GM18502 (cell line): ENCODE results near the gene PRKAG2.
"Not testable (repeated sequence)": the region's sequence is repeated elsewhere in the genome, so short reads cannot be mapped to it uniquely, and the experiment has no call there.

Experiments
- ATAC-seq: cut with Tn5 transposase; IDR thresholded peaks from one replicate; pipeline ENCODE4 v1.9.1; 2021; ENCODE audit warnings: mild to moderate bottlenecking; ENCODE audit not compliant: unreplicated experiment, poor library complexity

The PRKAG2 gene

DNA sequence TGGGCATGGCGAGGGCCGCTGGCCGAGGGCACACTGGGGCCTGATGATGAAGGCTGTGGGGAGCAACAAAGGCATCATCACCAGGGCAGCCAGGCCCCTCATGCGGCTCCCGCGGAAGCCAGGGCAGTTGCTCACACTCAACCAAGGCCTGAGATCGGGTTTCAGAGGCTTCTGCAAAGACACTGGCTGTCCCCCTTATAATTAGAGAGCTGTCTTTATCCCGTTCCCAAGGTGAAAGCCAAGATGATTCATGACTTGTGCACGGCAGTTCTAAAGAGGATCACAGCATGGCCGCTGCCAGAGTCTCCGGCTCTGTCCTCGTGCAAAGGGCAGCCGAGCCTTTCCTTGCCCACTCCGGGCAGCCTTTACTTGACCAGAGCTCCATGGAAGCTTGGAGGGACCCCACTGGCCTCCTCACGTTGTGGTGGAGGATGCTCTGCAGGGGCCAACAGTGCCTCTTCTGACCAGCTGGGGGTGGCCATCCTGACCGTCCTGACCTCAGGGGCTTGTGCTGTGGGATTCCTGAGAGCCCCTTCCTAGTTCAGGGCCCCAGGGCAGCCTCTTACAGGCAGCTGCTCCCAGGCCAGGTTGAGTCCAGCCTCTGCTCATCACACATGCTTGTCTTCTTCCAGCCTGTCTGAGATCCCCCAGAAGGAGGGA, 82.3 kb downstream of the PRKAG2 start:
- ATAC-seq, result no peak

DNA sequence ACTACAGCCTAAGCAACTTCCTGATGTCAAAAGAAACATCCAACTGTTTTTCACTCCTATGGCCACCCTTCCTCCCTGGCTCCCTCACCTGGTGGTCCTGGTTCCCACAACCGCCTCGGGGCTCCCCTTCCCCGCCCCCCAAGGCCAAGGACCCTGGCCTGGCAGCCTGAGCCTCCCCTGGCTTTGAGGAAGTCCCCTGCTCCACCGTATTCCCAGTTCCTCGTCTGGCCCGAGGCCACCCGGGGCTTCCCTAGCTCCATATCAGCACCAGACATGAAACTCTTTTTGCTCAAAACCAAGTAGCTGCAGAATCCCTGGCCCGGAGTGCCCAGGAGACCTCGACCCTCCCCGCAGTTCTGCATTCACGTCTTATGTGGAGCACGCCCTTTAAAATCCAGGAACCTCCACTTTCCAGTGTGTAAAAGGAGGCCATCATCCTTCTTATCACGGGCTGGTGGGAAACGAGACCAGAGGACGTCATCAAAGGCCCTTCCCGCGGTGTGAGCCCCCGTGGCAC, 82.9 kb downstream of the PRKAG2 start:
- no peak for ATAC-seq

DNA sequence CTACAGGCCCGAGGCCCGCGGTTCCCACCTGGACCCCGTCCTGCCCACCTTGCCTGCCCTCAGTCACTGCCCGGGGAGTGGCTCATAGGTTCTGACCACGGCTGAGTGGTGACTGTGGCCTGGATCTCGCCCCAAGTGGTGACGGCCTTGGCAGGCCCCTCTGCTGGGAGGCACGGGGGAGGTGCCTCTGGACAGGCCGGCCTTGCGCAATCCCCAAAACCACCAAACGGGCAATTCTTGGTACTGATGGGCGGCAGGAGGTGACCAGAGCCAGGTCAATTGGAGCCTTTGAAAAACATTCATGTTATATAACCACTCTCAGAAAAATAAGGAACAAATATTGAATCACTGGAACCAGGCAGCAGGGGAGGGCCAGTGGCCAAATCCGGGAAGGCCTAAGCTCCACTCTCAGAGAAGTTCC, 83.4 kb downstream of the PRKAG2 start:
- no peak for ATAC-seq

- no peak for ATAC-seq
Measured at GRCh38 chr7:151792636-151793035, 84.3 kb downstream of the PRKAG2 start.

DNA sequence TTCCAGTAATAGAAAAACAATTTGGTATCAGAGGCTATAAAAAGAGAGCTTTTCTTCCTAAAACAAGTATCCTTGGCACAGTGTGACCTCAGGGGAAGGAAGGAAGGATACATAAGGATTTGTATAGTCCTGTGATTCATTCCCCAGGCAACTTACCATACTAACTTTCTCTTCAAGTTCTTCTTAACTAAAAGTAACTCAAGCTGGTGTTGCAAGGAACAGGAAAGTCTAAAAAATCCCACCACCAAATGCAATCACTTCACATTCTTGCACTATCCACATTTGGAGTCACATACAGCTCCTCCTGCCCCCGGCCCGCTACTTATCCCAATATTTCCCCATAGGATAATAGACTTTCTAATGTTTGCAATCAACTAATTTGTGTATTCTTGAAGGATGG, 84.8 kb downstream of the PRKAG2 start:
- no peak for ATAC-seq

DNA sequence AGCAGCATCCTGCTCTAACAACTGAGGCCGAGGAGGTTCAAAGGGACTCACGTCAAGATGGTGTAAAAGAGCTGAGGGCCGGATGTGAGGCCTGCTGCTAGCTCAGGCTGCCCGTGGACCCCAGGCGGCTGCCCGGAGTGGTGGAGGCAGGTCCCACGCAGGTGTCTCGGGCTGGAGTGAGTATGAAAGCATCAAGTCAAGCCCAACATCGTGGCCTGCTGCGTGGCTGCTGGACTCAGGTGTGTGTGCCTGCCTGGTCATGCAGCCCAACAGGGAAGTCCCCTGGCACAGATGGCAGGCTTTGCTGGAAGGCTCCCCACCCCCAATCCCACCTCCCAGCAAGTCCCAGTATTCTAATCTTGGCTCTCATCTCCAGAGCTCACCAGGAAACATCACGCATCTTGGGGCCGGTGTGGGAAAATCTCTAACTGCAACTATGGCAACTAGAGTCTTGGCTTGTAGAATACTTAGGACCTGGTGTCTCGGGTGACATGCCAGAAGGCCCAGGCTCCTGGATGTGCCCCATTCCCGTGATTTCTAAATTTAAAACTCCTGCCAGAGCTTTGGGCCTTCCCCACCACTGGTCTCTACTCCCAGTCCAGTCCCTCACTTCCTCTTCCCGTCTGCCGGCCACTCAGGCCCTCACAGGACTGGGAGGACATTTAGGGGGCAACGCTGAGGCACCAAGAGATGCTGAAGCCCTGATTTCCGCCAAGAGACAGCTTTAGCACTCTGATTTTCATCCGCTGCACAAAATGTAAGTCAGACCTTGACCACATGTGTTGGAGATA, 85.9 kb downstream of the PRKAG2 start:
- ATAC-seq, result no peak

GRCh38 chr7:151790095-151790829, 86.7 kb downstream of the PRKAG2 start:
- ATAC-seq, result no peak

GRCh38 chr7:151789380-151789947, 87.5 kb downstream of the PRKAG2 start:
- ATAC-seq, result no peak

DNA sequence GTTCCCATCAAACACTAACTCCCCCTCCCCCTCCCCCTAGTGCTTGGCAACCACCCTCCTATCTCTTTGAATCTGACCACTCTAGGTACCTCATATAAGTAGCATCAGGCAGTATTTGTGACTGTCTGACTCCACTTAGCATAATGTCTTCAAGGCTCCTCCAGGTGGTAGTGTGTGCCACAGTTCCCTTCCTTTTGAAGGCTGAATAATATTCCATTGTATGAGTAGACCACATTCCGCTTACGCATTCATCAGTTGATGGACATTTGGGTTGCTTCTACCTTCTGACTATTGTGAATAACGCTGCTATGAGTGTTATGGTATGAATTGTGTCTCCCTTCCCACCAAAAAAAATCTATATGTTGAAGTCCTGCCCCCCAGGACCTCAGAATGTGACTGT, 89.6 kb downstream of the PRKAG2 start:
- no peak for ATAC-seq

GRCh38 chr7:151786936-151787335, 90.0 kb downstream of the PRKAG2 start:
- no peak for ATAC-seq

- ATAC-seq, result no peak
Measured at GRCh38 chr7:151786241-151786640, 90.7 kb downstream of the PRKAG2 start.

- no peak for ATAC-seq
Measured at GRCh38 chr7:151785681-151785965, 91.3 kb downstream of the PRKAG2 start.

DNA sequence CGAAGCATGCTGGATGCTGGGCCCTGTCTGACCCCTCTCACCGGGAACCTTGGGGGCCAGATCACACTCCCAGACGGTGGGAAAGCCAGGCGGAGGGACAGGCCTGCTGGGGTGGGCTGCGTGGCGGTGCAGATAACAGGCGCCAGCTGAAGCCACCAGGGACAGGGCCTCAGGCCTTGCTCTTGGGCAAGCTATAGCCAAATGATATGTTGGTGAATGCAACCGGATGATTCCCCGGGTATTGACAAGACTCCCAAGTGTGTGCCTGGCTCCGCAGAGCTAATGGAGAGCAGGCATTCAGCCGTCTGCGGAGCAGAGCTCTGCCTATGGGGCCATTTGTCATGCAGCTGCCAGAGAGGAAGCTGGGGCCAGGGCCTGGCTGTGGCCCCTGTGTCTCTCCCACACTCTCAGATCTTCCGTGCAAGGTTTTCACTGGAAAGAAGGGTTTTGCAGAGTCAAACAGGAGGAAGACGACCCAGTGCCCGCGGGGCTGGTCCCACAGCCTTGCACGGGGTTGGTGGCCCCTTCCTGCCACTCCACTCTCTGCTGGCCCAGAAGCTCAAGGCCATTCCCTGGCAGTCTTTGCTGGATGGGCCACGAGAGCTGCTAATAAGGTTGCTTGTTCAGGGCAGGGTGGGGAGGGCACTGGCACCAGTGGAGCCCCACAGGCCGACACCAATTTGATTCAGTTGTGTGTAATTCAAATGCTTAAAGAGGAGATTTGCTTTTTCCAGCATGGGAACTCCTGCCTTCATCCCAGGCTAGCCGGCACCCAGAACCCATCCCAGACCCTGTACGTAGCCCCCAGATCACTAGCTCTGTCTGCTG, 91.8 kb downstream of the PRKAG2 start:
- ATAC-seq, result no peak

- no peak for ATAC-seq
Measured at GRCh38 chr7:151783958-151784575, 92.8 kb downstream of the PRKAG2 start.

DNA sequence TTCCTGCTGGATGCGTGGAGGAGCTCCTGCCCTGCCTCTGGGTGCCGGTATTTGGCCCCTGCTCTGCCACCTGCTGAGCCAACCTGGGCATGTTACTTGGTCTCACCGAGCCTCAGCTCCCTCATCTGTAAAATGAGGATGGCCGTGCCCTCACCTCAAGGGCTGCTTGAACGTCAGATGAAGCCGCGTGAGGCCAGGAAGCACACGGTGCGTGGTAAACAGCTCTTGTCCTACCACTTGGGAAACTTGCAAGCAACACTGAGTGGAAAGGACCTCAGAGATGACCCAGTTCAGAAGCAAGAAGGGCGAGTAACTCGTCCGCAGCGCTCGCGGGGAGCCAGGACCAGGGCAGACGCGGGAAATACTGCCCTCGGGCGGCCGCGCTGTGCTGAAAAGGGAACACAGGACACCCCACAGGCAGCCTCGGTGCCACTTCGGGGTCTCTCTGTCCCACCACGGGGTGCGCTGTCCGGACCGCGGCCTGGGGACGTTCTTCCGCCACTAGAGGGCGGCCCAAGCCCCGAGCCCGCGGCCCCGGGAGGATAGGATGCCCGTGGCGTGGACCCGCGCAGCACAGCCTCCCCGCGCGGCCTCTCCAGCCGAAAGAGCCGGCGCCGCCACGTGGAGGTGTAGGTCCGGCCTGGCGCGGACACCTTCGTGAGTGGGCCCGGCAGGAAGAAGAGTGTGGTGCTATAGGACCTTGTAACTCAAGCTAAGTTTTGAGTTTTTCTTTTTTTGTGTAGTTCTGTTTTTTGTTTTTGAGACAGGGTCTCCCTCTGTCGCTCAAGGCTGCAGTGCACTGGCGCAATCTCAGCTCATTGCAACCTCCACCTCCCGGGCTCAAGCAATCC, 94.1 kb downstream of the PRKAG2 start:
- peak; percentile 97 for ATAC-seq

DNA sequence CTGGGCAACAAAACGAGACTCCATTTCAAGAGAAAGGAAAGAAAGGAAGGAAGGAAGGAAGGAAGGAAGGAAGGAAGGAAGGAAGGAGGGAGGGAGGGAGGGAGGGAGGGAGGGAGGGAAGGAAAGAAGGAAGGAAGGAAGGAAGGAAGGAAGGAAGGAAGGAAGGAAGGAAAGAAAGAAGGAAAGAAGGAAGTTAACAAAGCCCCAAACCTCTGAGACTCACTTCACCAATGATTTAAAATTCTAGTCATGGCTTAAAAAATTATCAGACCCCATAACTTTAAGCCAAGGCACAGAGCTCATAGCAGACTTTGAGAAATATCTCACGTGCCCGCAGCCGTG, 94.7 kb downstream of the PRKAG2 start:
- not testable (repeated sequence) for ATAC-seq

GRCh38 chr7:151781161-151781845, 95.6 kb downstream of the PRKAG2 start:
- ATAC-seq, result no peak

DNA sequence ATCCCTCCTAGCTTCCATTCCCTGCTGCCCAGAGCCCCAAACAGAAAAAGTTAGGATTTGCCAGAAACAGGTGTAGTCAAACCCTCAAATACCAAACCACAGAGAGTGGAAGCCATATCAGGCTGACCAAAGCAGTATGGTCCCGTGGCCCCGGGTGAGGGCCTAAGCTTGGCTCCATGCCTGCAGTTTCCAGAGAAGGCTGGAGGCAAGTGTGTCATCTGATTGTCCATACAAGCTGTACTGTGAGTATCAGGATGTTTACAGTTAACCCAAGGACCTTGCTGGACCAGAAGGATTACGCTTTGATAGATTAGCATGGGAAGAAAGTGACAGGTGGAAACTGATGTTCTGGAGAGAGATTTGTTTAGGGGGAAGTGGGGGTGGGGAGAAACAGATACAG, 96.3 kb downstream of the PRKAG2 start:
- no peak for ATAC-seq
